NCI-H748 (cell line): ENCODE results near the gene SGSM2.

ENCODE experiments used
- DNase-seq: peaks from one replicate; lab custom pipeline; 2025; ENCODE audit not compliant: unreplicated experiment; lab: John Stamatoyannopoulos, UW

Gene SGSM2

GRCh38 chr17:2384439-2385127 lies 47.3 kb downstream of the SGSM2 start:
- no peak for DNase-seq

- DNase-seq = no peak
Measured at GRCh38 chr17:2385240-2386210, 48.2 kb downstream of the SGSM2 start.

- DNase-seq = no peak
Measured at GRCh38 chr17:2386400-2387085, 49.2 kb downstream of the SGSM2 start.

GRCh38 chr17:2387086-2388019 lies 50.1 kb downstream of the SGSM2 start:
- no peak for DNase-seq

- peak; percentile 53 for DNase-seq
Measured at GRCh38 chr17:2388020-2388682, 50.9 kb downstream of the SGSM2 start.

GRCh38 chr17:2388683-2389055 lies 51.4 kb downstream of the SGSM2 start:
- no peak for DNase-seq

GRCh38 chr17:2390199-2390836 lies 53.0 kb downstream of the SGSM2 start:
- no peak for DNase-seq

GRCh38 chr17:2391597-2392251 lies 54.4 kb downstream of the SGSM2 start:
- no peak for DNase-seq

- peak; percentile 98 for DNase-seq
Measured at GRCh38 chr17:2392252-2393173, 55.2 kb downstream of the SGSM2 start.

- peak; percentile 97 for DNase-seq
Measured at GRCh38 chr17:2393174-2393953, 56.1 kb downstream of the SGSM2 start.

GRCh38 chr17:2393954-2394749 lies 56.9 kb downstream of the SGSM2 start:
- peak; percentile 58 for DNase-seq

GRCh38 chr17:2394775-2395201 lies 57.5 kb downstream of the SGSM2 start:
- DNase-seq = no peak

GRCh38 chr17:2395258-2396181 lies 58.2 kb downstream of the SGSM2 start:
- DNase-seq = no peak

GRCh38 chr17:2396192-2396567 lies 58.9 kb downstream of the SGSM2 start:
- no peak for DNase-seq

GRCh38 chr17:2396568-2397246 lies 59.4 kb downstream of the SGSM2 start:
- DNase-seq = no peak
